ENCODE data around the gene KIF4A. TPM values are rescaled to one million over a fixed set of nuclear protein-coding genes. Genes with fewer than 3 reads are reported as not detected.

Gene KIF4A
- total and polyA plus RNA-seq, 2 of the 4 experiments (the other 2 are of a cell fraction), result 10.0 to 19.0 TPM

- DNase-seq (no peak), ATAC-seq (ENCODE audit: low read depth) (no peak)
- no peak overlapping the region for H2AK9ac ChIP-seq (replicated peaks; ENCODE audit: low read depth, low read length, poor library complexity)
- H3K4me3 ChIP-seq (ENCODE audit: insufficient read depth, low read depth, low read length), result no peak overlapping the region
- H3K9me1 ChIP-seq (ENCODE audit: insufficient read depth, low read length), result no peaks in the 10 kb centered on the region
- H3K79me1 ChIP-seq (ENCODE audit: low read depth in 1 of 2, low read length in 2 of 2), result peaks cover 0 to 5% of the 10 kb centered on the region in 2 experiments; a peak in 1 of 4 replicates
- intact Hi-C loops (cut with micrococcal nuclease) (no loop called here), dilution Hi-C loops (cut with HindIII; ENCODE audit: low sequenced_read_pairs, unreplicated experiment) (no loop called here), in situ Hi-C loops (cut with MboI; ENCODE audit: low sequenced_read_pairs) (no loop called here)
- no peak overlapping the region for H3K14ac ChIP-seq (replicated peaks; ENCODE audit: low read depth, low read length)
- H3K18ac ChIP-seq (ENCODE audit: low read depth, low read length), result no peak overlapping the region
- no peak overlapping the region for H3K4me2 ChIP-seq (ENCODE audit: low read depth, low read length)
- H4K91ac ChIP-seq (ENCODE audit: insufficient read depth, low read depth, low read length), result no peak overlapping the region
- H2AFZ ChIP-seq (replicated peaks; ENCODE audit: low read length, poor library complexity), result no peak overlapping the region
- H3K4me1 ChIP-seq (ENCODE audit: control insufficient read depth, insufficient read depth, low read length), result no peaks in the 10 kb centered on the region
- ChIA-PET CTCF (no interaction called here), POLR2A (ENCODE audit: unreplicated experiment) (no interaction called here)
- no peak overlapping the region for H2BK5ac ChIP-seq (ENCODE audit: low read depth, low read length, poor library complexity, severe bottlenecking)
- no peak overlapping the region for H4K8ac ChIP-seq (ENCODE audit: low read depth in 2 of 2, low read length in 2 of 2)
- no peak overlapping the region for H2BK15ac ChIP-seq (ENCODE audit: low read depth, low read length)
- no peaks in the 10 kb centered on the region for H3K36me3 ChIP-seq (ENCODE audit: control insufficient read depth, insufficient read depth, low read length)
- H4K20me1 ChIP-seq (ENCODE audit: insufficient read depth, low read length), result no peaks in the 10 kb centered on the region
- H2AK5ac ChIP-seq (ENCODE audit: low read depth, low read length), result no peak overlapping the region
- no peak overlapping the region for H3K9ac ChIP-seq (ENCODE audit: low read depth, low read length)
- no peaks in the 10 kb centered on the region for H3K9me3 ChIP-seq (ENCODE audit: control insufficient read depth, insufficient read depth, low read length)
- no peak overlapping the region for H2BK120ac ChIP-seq (ENCODE audit: low read depth, low read length)
- no peak overlapping the region for H2BK20ac ChIP-seq (ENCODE audit: low read depth, low read length)
- TF ChIP-seq POLR2A (IDR thresholded peaks at IDR 0.05; ENCODE audit: low read depth, low read length) (no peak), CHD1 (IDR thresholded peaks at IDR 0.05; ENCODE audit: low read depth, low read length) (no peak), ELK1 (IDR thresholded peaks at IDR 0.05; ENCODE audit: borderline replicate concordance, low read depth, low read length) (no peak), NFE2L2 (IDR thresholded peaks at IDR 0.05; ENCODE audit: low read depth, low read length) (no peak), RCOR1 (IDR thresholded peaks at IDR 0.05; ENCODE audit: insufficient replicate concordance, low read length) (no peak), RAD21 (IDR thresholded peaks at IDR 0.05; ENCODE audit: low read length) (no peak), SMC3 (IDR thresholded peaks at IDR 0.05; ENCODE audit: low read depth, low read length) (no peak)
- no peak overlapping the region for H3K56ac ChIP-seq (ENCODE audit: extremely low read depth, insufficient read depth, low read length)
- H3K27me3 ChIP-seq (ENCODE audit: control insufficient read depth, insufficient read depth, low read length), result no peaks in the 10 kb centered on the region; the same call in 1 of the 2 replicates
- no peak overlapping the region for H4K5ac ChIP-seq (ENCODE audit: low read depth, low read length)
- no peak overlapping the region for H3K4ac ChIP-seq (ENCODE audit: low read depth, low read length)
- H3K23ac ChIP-seq (ENCODE audit: low read depth, low read length), result no peak overlapping the region
- BruUV-seq (replicated peaks), result no TSS peak
- H3K27ac ChIP-seq (ENCODE audit: insufficient read depth, low read length), result no peak overlapping the region
Observed at GRCh38 chrX:70466968-70467367, 177.1 kb downstream of the KIF4A start.
